Stromal cell of bone marrow (primary cell): Measurements from ENCODE around the gene SLC9A7.
A peak's percentile ranks its signal among the peaks of the same experiment; 100 is the strongest.

Experiments used
- DNase-seq: peaks from one replicate; pipeline ENCODE4 v3.0.0-alpha.2; 2012; ENCODE audit warnings: low read depth

The SLC9A7 gene

DNA sequence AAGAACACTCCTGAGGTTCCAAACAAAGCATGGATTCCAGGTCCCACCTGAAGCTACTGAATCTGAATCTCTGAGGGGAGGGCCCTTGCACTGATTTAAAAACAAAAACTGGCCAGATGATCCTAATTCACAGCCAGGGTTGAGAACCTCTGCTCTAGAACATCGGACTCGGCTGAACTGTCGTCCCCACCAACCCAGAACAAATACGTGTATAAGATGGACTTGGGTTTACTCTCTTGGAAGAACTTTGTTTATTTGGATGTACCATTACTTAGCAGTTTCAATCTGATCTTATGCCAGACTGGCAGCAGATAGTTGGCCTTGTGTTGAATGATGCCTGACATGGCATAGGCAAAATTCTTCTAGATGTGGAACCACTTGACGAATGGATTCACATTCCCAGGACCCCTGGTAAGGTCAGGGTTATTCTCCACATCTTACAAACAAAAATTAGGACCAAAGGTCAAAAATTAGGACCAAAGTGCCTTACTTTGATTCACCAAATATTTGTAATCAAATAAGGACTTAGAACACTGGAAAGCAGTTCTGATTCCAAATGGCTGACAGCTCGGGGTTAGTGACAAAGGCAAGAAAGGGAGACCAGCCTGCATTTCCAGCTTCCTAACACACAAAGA lies 156.3 kb downstream of the SLC9A7 start:
- no peak for DNase-seq

GRCh38 chrX:46601283-46601682 lies 157.6 kb downstream of the SLC9A7 start:
- no peak for DNase-seq

- no peak for DNase-seq
Observed at GRCh38 chrX:46599051-46599560, 159.8 kb downstream of the SLC9A7 start.

DNA sequence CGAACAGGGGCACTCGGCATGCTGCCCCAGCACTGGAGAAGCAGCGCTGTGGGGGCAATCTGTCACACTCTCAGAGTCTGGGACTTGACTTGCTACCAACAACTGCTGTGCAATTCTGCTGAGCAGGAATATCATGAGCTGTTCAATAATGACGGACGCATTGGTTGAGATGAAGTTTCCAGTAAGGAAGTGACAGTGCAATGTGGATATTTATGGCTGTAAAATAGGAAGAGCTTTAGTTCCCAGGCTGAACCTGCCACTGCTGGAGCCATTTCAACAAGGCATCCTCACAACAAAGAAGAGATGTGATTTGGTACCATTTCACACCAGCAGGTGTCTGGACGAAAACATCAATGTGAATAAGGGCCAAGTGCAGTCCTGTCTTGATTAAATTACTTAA lies 161.1 kb downstream of the SLC9A7 start:
- DNase-seq, result no peak

DNA sequence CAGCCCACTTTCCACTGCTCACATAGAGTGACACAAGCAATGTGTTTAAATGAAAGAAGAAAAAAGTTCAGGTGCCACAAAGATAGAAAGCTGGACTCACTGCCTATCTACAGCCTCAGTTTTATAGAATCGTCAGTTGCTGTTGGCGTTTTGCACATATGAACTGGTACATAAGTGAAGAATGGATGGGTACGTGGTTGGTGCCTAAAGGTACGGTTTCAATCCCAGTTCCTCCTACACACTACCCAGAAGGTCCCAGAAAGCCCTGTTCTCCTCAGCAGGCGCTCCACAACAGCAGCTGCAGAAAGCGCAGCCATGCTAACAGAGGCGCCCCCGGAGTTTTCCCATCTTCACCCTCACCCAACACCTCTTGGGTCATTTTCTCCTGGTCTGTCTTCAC lies 161.7 kb downstream of the SLC9A7 start:
- no peak for DNase-seq

DNA sequence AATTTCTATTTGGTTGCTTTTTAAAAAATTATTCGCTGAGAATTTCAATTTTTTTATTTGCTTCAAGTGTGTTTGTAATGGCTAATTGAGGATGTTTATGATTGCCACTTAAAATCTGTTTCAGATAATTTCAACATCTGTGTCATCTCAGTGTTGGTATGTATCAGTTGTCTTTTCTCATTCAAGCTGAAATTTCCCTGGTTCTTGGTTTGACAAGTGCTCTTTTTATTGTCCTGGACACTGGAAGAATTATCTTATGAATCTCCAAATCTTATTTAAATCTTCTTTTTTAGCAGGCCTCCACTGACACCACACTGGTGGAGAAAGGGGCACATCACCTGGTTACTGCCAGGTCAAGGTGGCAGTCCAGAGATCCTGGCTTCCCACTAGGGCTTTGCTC lies 163.8 kb downstream of the SLC9A7 start:
- DNase-seq, result no peak

DNA sequence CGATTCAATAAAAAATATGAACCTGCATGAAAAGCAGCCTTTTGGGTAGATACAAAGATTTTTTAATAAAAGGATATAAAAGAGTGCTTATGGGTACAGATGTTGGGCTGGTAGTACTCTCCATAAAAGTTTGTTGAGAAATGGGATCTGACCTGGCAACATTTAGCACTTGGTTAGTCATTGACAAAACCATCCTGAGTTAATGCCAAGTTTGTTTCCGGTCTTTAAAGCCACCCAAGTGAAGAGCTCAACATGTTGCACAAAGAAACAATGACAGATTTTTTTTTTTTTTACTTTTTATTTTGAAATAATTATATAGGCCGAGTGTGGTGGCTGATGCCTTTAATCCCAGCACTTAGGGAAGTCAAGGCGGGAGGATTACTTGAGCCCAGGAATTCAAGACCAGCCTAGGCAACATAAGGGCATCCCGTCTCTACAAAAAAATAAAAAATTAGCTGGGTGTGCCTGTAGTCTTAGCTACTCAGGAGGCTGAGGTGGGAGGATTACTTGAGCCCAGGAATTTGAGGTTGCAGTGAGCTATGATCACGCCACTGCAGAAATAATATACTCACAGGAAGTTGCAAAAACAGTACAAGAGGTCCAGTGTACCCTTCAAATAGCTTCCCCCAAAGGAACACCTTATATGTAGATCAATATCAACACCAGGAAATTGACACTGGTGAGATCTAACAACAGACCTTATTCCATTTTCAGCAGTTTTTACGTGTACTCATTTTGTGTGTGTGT lies 168.8 kb downstream of the SLC9A7 start:
- DNase-seq, result peak; percentile 44

DNA sequence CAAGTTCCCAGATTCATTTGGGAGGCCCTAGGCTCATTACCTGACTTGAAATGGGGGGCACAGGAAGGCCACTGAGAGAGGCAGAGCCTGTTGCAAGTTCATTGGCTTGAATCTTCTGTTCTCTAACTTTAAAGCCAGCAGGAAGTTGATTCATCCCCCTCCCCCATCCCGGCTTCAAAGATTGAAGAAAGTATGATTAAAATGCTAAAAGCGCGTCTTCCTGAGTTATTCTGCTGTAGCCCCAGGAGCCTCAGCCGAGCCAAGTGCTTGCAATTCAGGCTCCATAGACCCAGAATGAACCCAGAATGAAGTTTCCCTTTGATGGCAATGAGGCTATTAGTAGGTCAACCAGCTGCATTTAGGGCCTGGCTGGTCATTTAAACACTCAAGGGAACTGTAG lies 170.7 kb downstream of the SLC9A7 start:
- peak; percentile 50 for DNase-seq

GRCh38 chrX:46587753-46588171 lies 171.2 kb downstream of the SLC9A7 start:
- no peak for DNase-seq

- no peak for DNase-seq
Observed at GRCh38 chrX:46587158-46587557, 171.8 kb downstream of the SLC9A7 start.

DNA sequence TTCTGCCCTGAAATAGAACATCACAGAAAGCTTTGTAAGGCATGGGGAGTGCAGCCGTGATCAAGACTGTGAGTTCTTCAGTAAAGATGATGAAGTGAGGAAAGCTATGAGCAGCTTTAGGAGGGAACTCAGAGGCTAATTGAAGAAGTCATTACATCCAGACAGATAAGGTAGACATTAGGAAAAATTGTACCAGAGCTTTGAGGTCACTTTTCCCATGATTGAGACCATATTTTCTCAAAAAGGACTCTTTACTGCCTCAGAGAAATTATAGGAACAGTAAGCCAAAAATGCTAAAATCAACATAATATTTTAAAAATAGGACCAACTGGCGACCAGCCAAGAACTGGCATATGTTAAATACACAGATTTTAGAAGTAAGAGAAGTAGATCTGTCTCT lies 174.2 kb downstream of the SLC9A7 start:
- DNase-seq, result no peak

DNA sequence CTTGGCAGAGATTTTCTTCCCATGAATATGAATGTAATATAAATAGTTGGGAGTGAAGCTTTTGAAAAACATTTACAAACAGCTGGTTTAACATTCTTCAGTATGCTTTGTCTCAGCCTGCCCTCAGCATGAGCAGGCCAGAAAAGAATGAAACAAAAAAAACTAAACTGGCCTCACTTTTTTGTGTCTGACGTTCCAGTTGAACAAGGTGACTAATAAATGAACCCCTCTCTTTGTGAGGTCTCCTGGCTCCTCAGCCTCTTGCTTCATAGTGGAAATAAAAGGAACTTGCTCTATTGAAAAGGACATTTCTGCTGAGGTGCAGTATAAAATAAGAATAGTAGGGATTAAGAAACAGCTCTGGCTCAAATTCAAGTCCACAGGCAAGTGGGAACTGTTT lies 176.0 kb downstream of the SLC9A7 start:
- peak; percentile 65 for DNase-seq

- no peak for DNase-seq
Observed at GRCh38 chrX:46582325-46582724, 176.6 kb downstream of the SLC9A7 start.

DNA sequence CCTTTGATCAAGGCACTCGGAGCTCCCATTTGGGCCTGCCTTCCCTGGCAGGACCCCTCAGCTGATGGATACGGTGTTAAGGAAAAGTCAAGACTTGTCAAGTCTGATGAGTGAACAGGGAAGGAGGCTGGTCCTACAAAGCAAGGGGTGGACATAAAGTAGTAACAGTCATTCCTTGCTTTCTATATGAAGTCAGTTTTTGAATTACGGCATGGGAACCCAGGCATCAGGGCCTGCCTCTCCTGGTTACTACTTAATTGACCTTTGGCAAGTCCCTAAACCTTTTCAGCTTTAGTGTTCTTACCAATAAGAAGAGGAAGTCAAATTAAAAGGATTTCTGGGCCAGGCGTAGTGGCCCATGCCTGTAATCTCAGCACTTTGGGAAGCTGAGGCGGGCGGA lies 178.3 kb downstream of the SLC9A7 start:
- no peak for DNase-seq

DNA sequence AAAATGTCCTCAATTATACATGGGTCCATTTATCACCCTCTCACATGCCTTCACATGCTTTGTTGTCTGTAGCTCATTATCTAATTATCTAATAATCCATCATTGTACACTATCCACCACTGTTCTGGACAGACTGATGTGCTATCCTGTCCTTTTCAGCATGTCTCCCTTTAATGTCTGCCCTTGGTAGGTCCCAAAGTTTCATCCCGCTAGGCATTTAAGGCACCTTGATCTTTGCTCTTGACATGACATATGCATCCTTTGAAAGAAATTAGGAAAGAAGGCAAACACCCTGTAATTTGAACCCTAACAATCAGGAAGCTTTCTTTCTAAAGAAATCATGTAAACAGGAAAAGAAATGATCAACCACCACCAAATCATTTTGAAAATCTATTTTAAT lies 179.7 kb downstream of the SLC9A7 start:
- DNase-seq, result no peak

GRCh38 chrX:46577221-46578005 lies 181.5 kb downstream of the SLC9A7 start:
- DNase-seq, result peak; percentile 37

DNA sequence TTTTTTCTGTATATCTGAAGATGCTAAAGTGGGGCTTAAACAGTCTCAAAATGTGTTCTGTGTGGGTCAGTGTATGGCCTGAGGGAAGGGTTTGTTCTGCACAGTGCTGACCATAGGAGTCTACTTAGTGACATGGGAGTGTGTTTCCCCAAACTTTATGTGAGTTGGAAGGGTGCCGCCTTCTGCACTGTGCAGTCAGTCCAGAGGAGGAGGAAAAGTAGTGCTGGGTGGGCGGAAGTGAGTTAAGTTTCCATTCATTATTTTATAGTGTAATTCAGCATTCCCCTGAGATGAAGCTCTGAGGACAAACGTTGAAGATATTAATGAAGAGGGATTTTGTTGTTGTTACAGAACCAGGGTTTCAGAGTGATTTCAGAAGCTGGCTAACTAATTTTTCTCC lies 182.5 kb downstream of the SLC9A7 start:
- no peak for DNase-seq

GRCh38 chrX:46575991-46576392 lies 182.9 kb downstream of the SLC9A7 start:
- no peak for DNase-seq

DNA sequence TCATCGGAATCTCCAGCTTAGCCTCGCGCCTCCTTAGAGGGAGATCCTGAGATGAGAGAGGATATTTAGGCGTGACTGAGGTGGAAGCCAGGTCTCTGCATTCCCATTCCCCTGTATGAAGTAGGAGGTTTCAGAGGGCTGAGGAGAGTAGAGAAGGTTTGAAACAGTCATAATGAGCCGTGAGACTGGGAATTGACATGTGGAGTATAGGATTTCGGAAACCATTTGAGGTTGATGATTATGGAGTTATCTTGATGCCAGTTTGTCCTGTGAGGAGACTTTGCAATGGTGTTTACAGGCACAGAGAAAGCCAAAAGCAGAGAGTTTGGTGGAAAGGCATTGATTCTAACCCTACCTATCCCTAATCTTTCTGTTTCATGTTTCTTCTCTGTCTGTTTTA lies 183.3 kb downstream of the SLC9A7 start:
- DNase-seq, result no peak

GRCh38 chrX:46574774-46575381 lies 184.0 kb downstream of the SLC9A7 start:
- no peak for DNase-seq

GRCh38 chrX:46573892-46574773 lies 184.8 kb downstream of the SLC9A7 start:
- no peak for DNase-seq
